Subcutaneous adipose tissue (tissue), 4 donors: ENCODE data around the gene CFAP91. TPM values are rescaled to one million over a fixed set of nuclear protein-coding genes. Genes with fewer than 3 reads are reported as not detected.

Experiments used
- total RNA-seq, 4 donors: library from RNA; depleted of rRNA; stranded (reverse); fragments of >200 nt; gene quantifications; one replicate each; pipeline ENCODE4 v1.1.0, GENCODE V29; 2016
- TF ChIP-seq, protein P1 (sequence below): fragments of 450-650 bp; IDR thresholded peaks from one replicate; pipeline ENCODE4 v1.5.1; 2016; ENCODE audit warnings: low read depth, mild to moderate bottlenecking, control low read depth, antibody characterized with exemption, moderate library complexity

CFAP91 gene
- 1 to 10 TPM in 3 of 4 donors, under 1 TPM in 1; 0.57 to 3.1 (median 2.9) TPM for total RNA-seq

DNA sequence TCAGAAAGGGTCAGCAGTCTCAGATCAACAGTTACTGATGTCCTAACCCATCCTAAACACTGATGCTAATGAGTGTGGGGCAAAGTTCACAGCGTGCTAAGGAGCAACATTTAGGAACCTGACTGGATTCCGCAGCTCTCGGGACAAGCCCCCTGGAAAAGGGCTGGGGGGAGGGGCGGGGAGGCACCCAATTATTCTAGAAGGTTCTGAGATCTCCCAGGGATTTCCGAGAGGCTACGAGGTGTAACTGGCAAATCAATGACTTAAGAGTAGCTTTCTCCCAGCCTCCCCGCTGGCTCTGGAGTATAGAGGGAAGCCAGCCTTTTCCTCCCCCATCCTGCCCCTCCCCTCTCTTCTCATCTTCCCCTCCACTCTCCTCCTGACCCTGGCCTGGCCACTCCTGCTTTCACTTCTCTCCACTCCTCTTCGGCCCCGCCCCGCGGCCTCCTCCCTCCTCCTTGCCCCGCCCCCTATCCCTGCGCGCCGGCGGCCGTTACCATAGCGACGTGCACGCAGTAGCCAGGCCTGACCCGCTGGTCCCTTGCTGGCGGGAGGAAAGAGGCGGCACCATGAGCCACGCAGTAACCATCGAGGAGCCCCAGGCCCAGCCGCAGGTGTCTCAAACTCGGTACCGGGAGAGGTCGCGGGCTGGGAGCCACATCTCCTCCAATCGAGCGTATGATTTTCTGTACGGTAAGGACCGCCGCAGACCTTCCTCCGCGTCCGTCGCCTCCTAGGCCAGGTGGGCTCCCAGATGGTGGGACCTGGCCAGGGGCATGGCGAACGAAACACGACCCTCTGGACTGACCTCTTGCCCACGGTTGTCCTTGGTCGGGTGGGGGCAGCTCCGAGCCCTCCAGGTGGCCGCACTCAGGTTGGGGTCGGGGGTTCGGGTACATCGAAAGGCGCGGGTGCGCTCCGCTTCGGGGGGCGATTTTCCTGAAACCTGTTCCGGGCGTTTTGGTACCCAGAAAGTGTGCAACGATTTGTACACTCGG, at the start of gene CFAP91:
Gene CFAP91, plus strand, starts transcription at position 493 of the 998 bp plus-strand sequence. Its CDS starts 77 bp downstream, at position 570.
- TF ChIP-seq, protein P1, sequence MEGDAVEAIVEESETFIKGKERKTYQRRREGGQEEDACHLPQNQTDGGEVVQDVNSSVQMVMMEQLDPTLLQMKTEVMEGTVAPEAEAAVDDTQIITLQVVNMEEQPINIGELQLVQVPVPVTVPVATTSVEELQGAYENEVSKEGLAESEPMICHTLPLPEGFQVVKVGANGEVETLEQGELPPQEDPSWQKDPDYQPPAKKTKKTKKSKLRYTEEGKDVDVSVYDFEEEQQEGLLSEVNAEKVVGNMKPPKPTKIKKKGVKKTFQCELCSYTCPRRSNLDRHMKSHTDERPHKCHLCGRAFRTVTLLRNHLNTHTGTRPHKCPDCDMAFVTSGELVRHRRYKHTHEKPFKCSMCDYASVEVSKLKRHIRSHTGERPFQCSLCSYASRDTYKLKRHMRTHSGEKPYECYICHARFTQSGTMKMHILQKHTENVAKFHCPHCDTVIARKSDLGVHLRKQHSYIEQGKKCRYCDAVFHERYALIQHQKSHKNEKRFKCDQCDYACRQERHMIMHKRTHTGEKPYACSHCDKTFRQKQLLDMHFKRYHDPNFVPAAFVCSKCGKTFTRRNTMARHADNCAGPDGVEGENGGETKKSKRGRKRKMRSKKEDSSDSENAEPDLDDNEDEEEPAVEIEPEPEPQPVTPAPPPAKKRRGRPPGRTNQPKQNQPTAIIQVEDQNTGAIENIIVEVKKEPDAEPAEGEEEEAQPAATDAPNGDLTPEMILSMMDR: no peak

DNA sequence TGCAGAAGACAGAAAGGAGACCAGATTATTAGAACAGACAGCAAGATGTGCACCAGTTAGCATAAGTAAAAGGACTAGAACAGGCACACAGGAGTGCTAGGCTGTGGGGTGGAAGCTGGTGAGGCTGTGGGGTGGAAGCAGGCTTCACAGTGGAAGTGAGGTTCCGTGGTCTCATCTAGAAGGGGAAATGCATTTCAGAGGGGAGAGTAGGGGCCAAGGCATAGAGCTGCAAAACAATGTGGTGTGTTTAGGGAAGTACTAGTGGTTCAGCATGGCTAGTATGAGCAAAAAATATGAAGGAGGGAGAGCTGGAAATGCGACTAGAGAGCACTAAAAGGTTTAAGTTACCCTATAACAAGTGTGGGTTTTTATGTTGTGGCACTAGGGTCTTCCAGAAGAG, 48.9 kb upstream of the CFAP91 start:
- TF ChIP-seq, protein P1: no peak

DNA sequence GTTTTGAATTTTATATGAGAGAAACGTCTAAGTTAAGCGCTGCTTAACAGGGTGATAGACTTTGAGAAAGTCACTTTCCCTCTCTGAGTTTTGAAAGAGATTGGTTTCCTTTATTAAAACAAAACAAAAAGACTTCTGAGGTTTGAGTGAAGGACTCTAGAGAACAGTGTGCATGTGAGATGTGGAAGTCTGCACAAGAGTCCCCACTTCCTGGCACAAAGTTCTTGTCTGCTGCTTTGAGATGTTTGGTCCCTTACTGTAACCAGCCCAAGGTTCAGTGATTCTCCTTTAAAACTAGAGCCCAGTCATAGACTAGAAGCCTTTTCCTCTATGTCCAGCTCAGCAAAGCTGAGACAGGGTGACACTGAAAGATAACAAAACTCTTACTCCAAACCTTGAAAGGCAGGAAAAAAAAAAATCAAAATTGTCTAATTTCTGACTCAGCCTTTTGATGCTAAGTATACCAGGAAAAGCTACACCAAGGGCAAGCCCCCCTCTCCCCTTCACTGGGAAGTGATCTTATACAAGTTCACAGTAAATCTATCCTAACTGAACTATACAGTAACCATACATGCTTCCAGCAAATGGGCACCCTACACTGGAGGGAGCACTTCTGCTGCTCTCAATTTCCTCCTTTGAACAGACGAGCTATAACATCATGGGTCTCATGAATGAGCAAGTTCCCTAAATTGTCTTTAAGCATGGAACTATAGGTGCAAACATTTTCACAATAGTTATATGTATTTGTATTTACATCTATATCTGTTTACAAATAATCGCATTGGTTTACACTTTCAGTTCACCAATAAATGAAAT, 44.7 kb upstream of the CFAP91 start:
- TF ChIP-seq, protein P1: no peak

DNA sequence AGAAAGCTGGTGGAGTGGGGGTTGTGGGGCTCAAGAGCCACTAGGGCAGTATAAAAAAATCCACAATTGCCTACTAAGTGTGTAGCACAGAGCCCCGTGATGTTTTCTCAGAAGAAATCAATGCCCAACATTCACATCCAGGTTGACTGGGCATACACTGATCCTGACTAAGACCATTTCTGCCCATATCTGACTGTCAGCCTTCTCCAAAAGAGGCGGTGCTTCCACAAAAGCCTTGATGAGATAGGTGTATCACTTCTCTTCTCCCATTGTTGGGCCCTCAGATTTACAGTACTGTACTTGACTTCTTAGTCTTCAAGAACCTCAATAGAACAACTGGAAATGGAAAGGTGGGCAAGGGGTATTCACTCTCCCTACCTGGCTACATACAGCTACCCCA, 43.8 kb upstream of the CFAP91 start:
- TF ChIP-seq, protein P1: no peak

DNA sequence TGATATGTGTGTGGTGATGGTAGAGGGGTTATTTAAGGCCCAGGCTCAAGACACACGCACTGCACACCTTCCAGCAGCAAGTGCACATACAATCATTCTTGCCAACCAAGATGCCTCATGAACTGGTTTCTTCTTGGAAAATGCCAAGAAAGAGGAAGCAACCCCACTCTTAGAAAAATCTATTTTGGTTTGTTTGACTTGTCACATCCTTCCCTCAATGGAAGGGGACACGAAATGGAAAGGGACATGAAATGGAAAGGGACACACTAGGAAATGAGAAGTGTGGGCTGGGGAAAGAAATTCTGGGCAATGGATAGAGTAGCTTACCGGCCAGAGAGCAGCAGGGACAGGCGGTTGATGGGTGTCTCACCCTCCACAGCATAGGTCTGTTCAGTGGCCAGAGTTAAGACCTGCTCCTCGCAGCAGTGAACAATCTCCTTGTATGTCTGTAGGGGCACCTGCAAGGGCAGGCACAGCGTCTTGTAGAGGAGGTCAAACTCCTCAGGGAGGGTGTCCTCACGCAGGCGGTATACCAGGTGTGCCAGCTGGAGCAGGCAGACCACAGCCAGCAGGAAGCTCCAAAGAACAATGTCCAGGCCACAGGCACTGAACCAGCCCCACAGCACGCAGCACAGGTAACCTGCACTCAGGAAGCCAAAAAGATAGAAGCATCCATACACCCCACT, 43.1 kb upstream of the CFAP91 start:
- TF ChIP-seq, protein P1: no peak

DNA sequence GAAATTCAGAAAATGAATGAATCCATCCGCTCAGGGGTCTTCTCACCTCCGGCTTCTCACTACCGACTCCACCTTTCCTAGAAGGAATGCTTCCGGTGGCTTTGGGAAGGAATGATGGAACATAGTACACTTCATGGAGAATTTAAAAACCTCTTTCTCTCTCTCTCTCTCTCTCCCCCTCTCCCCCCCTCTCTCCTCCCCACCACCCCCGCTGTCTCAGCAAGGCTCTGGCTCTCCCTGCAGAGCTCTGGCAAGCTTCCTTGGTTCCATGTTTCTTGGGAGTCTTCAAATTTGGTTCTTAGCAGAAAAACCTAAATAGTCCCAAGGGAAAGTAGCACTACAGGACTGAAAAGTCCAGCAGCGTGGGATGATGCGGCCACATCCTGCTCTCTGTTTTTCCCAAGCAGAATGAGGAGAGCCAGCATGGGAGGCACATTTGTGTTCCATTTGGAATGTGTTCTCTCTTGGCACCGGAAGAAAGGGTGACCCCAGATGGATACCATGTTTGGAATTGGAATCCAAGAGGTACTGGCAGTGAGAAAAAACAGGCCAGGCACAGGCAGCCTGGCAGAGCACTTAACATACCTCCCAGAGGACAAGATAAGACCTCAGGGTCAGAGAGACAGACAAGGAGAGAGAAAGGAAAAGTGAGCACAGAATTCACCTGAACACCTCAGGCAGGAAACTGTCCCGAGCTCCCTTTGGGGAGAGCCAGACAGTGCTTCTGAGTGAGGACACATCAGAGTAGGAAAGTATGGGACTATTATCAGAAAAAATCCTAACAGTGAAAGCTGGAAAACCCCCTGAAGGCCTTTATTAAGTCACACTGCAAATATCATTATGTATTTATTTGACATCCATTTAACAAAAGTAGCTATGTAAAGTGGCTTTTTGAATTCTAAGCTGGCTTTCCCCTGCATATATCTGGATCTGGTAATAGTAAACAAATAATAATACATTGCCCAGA, 42.1 kb upstream of the CFAP91 start, which contains the start of gene POPDC2:
Gene POPDC2, minus strand, starts transcription at position 116 of the 967 bp plus-strand sequence. CDS start 166 bp downstream, outside the sequence.
- TF ChIP-seq, protein P1: no peak
